Stimulated activated CD8-positive, alpha-beta memory T cell treated with anti-CD3 and anti-CD28 coated beads, Interleukin-4, amount 100 ng/mL, for 1 hour (primary cell): ENCODE data around the gene DENND2D.

Experiments
- DNase-seq, 2 donors: peaks; one replicate each; pipeline ENCODE4 v3.0.0-alpha.2; 2020; ENCODE audit warnings: low read depth in 2 of 2, low spot score in 1 of 2

The DENND2D gene

GRCh38 chr1:111139956-111140679 lies 60.3 kb downstream of the DENND2D start, which contains the start of the genes CEPT1 and DRAM2:
Gene CEPT1 (plus strand): TSS chr1:111140223. CDS start chr1:111147715, 7,492 bp downstream.
Gene DRAM2 (minus strand): TSS chr1:111140093. CDS start chr1:111131554, 8,539 bp downstream.
- peak; percentile 79 to 80 for DNase-seq

- peak; percentile 1 to 19 for DNase-seq
Observed at GRCh38 chr1:111139324-111139955, 61.0 kb downstream of the DENND2D start.
